GM19240 (cell line): ENCODE data around the gene NOSTRIN.
"Not testable (repeated sequence)": the region's sequence is repeated elsewhere in the genome, so short reads cannot be mapped to it uniquely, and the experiment has no call there.

Experiments
- DNase-seq: peaks from one replicate; pipeline ENCODE4 v3.0.0; 2011; ENCODE audit warnings: low spot score; ENCODE audit not compliant: insufficient read length

The NOSTRIN gene, protein sequence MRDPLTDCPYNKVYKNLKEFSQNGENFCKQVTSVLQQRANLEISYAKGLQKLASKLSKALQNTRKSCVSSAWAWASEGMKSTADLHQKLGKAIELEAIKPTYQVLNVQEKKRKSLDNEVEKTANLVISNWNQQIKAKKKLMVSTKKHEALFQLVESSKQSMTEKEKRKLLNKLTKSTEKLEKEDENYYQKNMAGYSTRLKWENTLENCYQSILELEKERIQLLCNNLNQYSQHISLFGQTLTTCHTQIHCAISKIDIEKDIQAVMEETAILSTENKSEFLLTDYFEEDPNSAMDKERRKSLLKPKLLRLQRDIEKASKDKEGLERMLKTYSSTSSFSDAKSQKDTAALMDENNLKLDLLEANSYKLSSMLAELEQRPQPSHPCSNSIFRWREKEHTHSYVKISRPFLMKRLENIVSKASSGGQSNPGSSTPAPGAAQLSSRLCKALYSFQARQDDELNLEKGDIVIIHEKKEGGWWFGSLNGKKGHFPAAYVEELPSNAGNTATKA

DNA sequence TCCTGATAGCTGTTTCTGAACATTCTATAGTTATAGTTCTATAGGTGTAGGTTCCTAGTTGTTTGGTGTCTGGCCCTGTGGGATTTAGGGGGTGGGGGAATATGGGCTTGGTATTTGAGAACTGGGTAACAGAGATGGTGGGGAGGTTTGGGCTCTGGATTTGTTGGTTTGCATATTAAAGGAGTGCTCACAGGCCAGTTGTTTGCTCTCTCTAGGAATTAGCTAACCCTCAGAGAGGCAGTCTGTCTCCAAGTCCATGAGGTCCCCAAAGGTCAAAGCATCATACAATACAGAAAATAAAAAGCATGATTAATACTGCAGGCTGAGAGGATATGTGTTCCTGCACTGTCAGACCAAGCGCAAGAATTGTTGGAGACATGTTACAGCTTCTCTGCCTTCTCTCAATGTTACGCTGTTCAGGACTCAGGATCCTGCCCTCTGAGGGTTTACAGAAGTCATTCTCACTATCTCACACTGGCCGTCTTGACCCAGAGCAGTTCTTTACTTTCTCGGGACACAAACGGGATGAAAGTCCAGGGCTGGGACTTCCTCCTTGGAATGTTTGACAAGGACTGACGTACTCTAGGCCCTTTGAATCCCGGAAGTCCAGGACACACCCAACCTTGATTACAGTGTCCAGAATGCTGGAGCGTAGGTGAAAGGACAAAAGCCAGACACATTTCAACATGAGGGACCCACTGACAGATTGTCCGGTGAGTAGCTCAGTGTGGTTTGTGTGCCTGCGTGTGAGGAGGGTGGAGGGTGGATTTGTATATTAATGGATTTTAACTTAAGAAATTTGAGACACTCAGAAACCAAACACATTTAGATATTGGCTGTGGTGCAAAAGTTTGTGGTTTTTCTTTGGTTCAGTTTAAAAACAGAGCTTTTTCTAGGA is at the start of gene NOSTRIN:
TSS of gene NOSTRIN (plus strand) at position 677 of the 898 bp plus-strand sequence. CDS start at position 687, 10 bp downstream.
- DNase-seq: no peak

DNA sequence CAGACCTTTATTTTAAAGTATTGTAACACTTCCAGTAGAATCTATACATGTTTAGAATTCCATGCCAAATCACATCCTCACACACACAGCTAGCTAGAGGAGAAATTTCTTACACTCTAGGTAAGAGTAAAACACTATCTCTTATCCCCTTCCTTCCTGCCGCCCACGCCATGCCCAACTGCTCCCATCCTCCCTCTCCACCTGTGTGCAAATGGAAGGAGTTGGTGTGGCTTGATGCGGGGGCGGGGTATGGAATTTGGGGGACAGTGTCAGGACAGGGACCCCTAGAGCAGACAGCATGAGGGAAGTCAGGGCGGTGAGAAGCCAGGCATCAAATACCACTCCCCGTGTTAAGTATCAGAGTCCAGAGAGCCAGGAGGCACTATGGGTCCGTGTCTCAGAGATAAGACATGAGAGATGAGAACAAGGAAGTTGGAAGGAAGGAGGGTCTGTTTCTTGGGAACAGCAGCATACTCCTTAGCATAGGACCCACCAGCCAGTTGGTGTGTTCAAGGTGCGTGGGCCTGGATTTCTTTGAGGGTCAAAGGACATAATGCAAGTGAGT is 48.6 kb upstream of the NOSTRIN start:
- no peak for DNase-seq

GRCh38 chr2:168757223-168757622 is 45.2 kb upstream of the NOSTRIN start:
- no peak for DNase-seq

DNA sequence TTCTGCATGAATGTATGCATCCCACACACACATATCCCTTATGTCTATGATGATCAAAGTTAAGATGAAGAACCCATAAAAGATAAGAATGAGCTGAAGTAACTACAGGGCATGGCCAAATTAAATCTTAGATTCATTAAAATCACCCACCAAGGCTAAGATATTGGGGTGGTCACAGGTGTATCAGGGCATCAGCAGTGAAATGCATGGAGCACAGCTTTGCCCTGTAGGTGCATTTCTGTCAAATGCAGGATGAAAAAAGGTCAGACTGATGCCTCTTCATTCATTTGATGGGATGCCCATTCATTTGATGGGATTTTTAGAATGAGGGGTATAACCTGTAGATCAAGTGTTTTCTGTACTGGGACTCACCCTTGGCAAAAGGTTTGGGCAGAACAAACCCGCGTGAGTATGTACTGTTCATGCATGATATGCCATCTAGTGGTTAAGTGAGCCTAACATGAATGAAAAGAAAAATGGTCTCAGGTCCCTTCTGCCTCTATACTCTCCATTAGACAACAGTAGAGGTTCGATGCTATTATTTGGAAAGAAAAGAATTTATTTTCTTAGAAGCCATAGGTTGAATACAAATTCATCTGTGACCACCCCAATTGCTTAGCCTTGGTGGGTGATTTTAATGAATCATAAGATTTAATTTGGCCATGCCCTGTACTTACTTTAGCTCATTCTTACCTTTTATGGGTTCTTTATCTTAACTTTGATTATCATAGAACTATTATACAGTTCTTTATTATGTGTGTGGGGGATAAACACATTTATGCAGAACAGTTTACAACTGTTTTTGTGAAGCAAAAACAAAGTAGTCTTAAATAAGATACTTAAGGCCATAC is 43.2 kb upstream of the NOSTRIN start:
- peak; percentile 16 for DNase-seq

DNA sequence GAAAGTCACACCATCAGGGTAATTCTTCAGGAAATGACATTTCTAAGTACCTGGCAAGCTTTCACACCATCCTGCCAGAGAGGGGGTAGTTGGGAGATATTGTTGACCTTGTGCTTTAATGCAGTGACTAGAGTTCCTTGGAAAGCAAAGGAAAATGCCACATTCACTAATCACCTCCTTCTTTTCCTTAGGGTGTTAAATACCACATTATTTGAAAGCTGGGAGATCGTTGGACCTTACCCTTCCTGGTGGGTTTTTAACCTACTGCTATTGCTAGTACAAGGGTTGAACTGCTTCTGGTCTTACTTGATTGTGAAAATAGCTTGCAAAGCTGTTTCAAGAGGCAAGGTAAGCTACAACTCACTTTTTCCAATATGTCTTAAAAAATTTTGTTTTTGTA is 37.0 kb upstream of the NOSTRIN start:
- DNase-seq: no peak

GRCh38 chr2:168766600-168766999 is 35.8 kb upstream of the NOSTRIN start:
- no peak for DNase-seq

DNA sequence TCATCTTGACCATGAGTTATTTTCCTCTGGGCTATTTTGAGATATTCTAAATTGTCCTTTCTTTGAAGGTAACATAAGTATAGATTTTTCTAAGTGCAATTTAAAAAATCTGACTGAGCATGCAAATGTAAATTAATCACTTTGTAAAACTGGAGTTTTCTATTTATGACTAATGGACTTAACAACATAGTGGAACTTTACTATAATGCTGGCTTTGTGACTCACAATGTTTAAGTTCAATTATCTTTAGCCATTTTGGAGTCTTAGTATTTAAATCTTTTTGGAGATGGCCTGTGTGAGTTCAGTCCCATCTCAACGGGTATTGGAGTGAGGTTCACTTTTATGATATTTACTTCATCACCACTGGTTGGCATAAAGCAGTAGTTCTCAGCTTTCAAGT is 35.2 kb upstream of the NOSTRIN start:
- no peak for DNase-seq

GRCh38 chr2:168768357-168768756 is 34.1 kb upstream of the NOSTRIN start:
- not testable (repeated sequence) for DNase-seq

GRCh38 chr2:168770796-168771195 is 31.6 kb upstream of the NOSTRIN start:
- DNase-seq: no peak

- no peak for DNase-seq
Measured at GRCh38 chr2:168772704-168773103, 29.7 kb upstream of the NOSTRIN start.

DNA sequence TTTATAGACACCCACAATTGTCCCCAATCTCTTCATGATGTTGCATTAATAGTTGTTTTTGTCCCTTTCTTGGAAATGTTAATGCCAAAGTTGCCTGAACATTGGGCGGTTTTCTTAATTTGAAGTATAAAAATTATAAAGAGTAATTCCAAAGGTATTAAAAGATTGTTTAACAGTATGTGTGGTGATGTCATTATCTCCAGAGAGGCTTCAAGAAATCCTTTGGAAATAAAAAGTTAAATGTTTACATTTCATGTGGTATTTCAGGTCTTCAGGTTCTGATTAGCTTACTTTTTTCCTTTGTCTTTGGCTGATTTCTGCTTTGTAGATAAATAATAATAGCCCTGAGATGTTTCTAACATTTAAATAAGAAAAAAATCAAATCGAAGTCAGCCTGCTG is 29.3 kb upstream of the NOSTRIN start:
- no peak for DNase-seq

GRCh38 chr2:168773719-168774521 is 28.5 kb upstream of the NOSTRIN start:
- DNase-seq: peak; percentile 8

GRCh38 chr2:168775837-168776236 is 26.6 kb upstream of the NOSTRIN start:
- DNase-seq: no peak

DNA sequence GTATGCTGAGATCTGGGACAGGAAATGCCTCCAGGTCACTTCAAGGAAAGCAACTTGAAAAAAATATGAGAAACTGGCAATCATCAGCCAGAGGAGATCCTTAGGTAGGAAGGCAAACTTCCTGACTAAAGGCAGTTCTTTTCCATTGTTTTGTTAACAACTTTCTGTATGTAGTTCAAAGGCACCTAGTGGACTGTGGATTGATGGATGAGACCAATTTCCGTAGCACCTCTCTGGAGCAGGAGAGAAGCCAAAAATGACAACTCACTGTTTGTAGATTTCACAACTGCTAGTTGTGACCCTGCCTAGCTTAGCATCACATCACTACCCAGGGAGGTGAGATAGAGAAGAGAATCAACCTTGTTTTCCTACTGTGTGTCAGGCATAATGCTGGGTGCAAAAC is 21.8 kb upstream of the NOSTRIN start:
- no peak for DNase-seq

GRCh38 chr2:168781191-168781817 is 21.1 kb upstream of the NOSTRIN start:
- DNase-seq: no peak

DNA sequence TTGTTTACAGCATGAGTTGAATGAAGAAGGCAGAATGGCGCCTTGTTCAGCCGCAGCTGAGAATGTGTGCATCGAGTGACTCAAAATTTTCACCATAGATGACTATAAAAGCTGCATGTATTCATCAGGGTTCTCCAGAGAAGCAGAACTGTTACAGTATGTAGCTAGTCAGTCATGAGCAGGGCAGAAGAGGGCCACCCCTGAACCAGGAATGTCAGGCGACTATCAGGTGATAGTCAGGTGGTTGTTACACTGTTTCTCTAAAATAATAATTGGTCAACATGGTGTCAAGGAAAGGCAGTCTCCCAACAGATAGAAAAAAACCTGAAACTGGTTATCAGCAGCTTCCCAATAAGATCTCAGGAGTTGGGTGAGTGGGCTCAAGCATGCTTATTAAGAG is 20.2 kb upstream of the NOSTRIN start:
- no peak for DNase-seq

DNA sequence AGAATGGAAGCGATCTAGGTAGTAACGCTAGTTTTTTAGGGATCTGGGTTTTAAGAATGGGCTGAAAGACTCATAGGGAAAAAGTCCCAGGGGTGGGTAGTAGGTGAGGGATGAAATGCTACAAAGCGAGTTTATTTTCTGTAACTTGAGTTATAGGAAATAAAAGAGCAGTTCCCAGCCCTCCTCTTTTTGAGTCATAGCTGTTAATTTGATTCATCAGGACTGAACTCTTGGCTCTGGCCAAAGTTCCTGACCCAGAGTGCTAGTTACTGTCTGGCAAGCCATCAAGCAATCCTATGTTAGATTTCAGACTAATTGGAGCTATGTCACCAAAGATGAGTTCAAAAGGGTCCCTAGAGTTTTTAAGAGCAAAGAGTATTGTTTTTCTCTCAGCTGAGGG is 17.4 kb upstream of the NOSTRIN start:
- no peak for DNase-seq

GRCh38 chr2:168787098-168787781 is 15.2 kb upstream of the NOSTRIN start:
- no peak for DNase-seq

- no peak for DNase-seq
Measured at GRCh38 chr2:168787782-168788376, 14.6 kb upstream of the NOSTRIN start.
